ENCODE results near the gene HOXD10. TPM values are rescaled to one million over a fixed set of nuclear protein-coding genes. Genes with fewer than 3 reads are reported as not detected.

The HOXD10 gene
- total and polyA plus RNA-seq, 2 experiments from 2014 or later = not detected

DNA sequence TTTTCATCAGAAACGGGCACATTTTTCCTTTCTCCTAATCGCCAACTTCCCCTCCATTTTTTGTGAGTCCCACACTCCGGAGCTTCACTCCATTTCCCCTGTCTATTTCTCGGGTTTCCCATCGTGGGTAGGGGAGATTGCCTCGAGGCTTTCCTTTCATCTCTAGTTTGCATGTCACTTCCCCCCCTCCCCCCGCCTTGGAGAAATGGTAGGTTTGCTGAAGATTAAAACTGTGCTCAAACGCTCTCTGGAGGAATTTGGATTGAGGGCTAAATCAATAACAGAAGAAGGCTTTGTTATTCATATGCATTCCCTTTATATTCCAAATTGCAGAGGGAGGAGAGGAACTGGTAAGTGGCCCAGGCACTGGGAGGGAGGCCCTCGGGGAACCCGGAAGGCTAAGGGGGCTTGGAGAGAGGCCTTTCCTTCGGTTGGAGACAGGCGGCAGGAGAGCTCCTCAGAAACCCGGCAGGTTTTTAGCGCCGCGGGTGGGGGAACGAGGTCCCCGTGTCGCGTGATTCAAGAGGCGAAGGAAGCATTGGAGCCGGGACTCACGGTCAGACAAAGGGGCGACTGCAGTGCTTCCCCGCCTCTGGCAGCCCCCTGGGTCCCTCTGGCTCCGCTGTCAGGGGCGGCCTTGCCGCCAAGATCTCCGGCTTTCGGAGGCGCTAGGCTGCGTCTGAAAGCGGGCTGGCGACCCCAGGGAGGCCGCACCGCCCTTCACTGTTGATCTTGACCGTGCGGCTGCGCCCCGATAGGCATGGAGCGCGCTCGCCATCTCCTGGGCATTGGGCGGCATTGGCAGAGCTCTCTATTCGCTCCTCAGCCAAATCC, 19.4 kb upstream of the HOXD10 start:
- Histone ChIP-seq H3K4me2 (peak overlapping the region; percentile 94), H3K36me3 (ENCODE audit: insufficient read depth) (no peaks in the 10 kb centered on the region; the same call in 1 of the 2 replicates), H3F3A (replicated peaks; ENCODE audit: low read depth) (peaks cover 26% of the 10 kb centered on the region), H3K4me3 (peak overlapping the region; percentile 46), H3K9me2 (ENCODE audit: insufficient read depth) (no peaks in the 10 kb centered on the region), H3K79me2 (replicated peaks; ENCODE audit: insufficient read depth) (no peaks in the 10 kb centered on the region), H3K4me1 (ENCODE audit: insufficient read depth) (peaks cover 56% of the 10 kb centered on the region), H2AFZ (no peak overlapping the region), H4K20me1 (replicated peaks; ENCODE audit: insufficient read depth) (peaks cover 32% of the 10 kb centered on the region), H3K27ac (ENCODE audit: low read depth) (no peak overlapping the region; the same call in 1 of the 2 replicates), H3K27me3 (ENCODE audit: insufficient read depth) (peaks cover 94% of the 10 kb centered on the region)
- no peaks in the 10 kb centered on the region; the same call in 2 of the 3 replicates for H3K36me3 Mint-ChIP-seq (ENCODE audit: low read depth)
- DNase-seq (ENCODE audit: low spot score) = peak; percentile 96
- H3K9me3 Mint-ChIP-seq = no peaks in the 10 kb centered on the region
- peaks cover 39% of the 10 kb centered on the region for H3K4me1 Mint-ChIP-seq
- peak; percentile 69 for ATAC-seq
- peaks cover 94% of the 10 kb centered on the region for H3K27me3 Mint-ChIP-seq (ENCODE audit: insufficient read depth, low read depth, poor library complexity)
- H3K4me3 Mint-ChIP-seq = peak overlapping the region; percentile 68
- TF ChIP-seq ZNF114 (CRISPR knock-in tag; IDR thresholded peaks at IDR 0.05) (0 out of 2 replicates have a peak, but pooled peaks have one; percentile 8), ZNF331 (CRISPR knock-in tag; IDR thresholded peaks at IDR 0.05; ENCODE audit: low read depth) (no peak), EZH2 (IDR thresholded peaks at IDR 0.05; ENCODE audit: low read depth, unreplicated experiment) (no peak), CREB1 (CRISPR knock-in tag; IDR thresholded peaks at IDR 0.05; ENCODE audit: low read depth) (no peak; the same call in 1 of the 2 replicates), NANOG (IDR thresholded peaks at IDR 0.05; ENCODE audit: borderline replicate concordance) (peak; percentile 50; the same call in 1 of the 2 replicates), EZH2phosphoT487 (IDR thresholded peaks at IDR 0.05; ENCODE audit: unreplicated experiment) (no peak), JUNB (IDR thresholded peaks at IDR 0.05; ENCODE audit: unreplicated experiment) (no peak), POLR2AphosphoS5 (IDR thresholded peaks at IDR 0.05; ENCODE audit: low read depth) (no peak), STAT1 (IDR thresholded peaks at IDR 0.05; ENCODE audit: unreplicated experiment) (no peak)
- TF ChIP-seq, protein P1, sequence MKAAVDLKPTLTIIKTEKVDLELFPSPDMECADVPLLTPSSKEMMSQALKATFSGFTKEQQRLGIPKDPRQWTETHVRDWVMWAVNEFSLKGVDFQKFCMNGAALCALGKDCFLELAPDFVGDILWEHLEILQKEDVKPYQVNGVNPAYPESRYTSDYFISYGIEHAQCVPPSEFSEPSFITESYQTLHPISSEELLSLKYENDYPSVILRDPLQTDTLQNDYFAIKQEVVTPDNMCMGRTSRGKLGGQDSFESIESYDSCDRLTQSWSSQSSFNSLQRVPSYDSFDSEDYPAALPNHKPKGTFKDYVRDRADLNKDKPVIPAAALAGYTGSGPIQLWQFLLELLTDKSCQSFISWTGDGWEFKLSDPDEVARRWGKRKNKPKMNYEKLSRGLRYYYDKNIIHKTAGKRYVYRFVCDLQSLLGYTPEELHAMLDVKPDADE (IDR thresholded peaks at IDR 0.05) = no peak
- TF ChIP-seq, protein P2, sequence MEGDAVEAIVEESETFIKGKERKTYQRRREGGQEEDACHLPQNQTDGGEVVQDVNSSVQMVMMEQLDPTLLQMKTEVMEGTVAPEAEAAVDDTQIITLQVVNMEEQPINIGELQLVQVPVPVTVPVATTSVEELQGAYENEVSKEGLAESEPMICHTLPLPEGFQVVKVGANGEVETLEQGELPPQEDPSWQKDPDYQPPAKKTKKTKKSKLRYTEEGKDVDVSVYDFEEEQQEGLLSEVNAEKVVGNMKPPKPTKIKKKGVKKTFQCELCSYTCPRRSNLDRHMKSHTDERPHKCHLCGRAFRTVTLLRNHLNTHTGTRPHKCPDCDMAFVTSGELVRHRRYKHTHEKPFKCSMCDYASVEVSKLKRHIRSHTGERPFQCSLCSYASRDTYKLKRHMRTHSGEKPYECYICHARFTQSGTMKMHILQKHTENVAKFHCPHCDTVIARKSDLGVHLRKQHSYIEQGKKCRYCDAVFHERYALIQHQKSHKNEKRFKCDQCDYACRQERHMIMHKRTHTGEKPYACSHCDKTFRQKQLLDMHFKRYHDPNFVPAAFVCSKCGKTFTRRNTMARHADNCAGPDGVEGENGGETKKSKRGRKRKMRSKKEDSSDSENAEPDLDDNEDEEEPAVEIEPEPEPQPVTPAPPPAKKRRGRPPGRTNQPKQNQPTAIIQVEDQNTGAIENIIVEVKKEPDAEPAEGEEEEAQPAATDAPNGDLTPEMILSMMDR (conservative IDR thresholded peaks at IDR 0.05; ENCODE audit: low read depth in 2 of 2) = peak; percentile 74 to 93
- TF ChIP-seq, protein P3, sequence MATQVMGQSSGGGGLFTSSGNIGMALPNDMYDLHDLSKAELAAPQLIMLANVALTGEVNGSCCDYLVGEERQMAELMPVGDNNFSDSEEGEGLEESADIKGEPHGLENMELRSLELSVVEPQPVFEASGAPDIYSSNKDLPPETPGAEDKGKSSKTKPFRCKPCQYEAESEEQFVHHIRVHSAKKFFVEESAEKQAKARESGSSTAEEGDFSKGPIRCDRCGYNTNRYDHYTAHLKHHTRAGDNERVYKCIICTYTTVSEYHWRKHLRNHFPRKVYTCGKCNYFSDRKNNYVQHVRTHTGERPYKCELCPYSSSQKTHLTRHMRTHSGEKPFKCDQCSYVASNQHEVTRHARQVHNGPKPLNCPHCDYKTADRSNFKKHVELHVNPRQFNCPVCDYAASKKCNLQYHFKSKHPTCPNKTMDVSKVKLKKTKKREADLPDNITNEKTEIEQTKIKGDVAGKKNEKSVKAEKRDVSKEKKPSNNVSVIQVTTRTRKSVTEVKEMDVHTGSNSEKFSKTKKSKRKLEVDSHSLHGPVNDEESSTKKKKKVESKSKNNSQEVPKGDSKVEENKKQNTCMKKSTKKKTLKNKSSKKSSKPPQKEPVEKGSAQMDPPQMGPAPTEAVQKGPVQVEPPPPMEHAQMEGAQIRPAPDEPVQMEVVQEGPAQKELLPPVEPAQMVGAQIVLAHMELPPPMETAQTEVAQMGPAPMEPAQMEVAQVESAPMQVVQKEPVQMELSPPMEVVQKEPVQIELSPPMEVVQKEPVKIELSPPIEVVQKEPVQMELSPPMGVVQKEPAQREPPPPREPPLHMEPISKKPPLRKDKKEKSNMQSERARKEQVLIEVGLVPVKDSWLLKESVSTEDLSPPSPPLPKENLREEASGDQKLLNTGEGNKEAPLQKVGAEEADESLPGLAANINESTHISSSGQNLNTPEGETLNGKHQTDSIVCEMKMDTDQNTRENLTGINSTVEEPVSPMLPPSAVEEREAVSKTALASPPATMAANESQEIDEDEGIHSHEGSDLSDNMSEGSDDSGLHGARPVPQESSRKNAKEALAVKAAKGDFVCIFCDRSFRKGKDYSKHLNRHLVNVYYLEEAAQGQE (IDR thresholded peaks at IDR 0.05; ENCODE audit: unreplicated experiment) = no peak
- TF ChIP-seq, protein P4, sequence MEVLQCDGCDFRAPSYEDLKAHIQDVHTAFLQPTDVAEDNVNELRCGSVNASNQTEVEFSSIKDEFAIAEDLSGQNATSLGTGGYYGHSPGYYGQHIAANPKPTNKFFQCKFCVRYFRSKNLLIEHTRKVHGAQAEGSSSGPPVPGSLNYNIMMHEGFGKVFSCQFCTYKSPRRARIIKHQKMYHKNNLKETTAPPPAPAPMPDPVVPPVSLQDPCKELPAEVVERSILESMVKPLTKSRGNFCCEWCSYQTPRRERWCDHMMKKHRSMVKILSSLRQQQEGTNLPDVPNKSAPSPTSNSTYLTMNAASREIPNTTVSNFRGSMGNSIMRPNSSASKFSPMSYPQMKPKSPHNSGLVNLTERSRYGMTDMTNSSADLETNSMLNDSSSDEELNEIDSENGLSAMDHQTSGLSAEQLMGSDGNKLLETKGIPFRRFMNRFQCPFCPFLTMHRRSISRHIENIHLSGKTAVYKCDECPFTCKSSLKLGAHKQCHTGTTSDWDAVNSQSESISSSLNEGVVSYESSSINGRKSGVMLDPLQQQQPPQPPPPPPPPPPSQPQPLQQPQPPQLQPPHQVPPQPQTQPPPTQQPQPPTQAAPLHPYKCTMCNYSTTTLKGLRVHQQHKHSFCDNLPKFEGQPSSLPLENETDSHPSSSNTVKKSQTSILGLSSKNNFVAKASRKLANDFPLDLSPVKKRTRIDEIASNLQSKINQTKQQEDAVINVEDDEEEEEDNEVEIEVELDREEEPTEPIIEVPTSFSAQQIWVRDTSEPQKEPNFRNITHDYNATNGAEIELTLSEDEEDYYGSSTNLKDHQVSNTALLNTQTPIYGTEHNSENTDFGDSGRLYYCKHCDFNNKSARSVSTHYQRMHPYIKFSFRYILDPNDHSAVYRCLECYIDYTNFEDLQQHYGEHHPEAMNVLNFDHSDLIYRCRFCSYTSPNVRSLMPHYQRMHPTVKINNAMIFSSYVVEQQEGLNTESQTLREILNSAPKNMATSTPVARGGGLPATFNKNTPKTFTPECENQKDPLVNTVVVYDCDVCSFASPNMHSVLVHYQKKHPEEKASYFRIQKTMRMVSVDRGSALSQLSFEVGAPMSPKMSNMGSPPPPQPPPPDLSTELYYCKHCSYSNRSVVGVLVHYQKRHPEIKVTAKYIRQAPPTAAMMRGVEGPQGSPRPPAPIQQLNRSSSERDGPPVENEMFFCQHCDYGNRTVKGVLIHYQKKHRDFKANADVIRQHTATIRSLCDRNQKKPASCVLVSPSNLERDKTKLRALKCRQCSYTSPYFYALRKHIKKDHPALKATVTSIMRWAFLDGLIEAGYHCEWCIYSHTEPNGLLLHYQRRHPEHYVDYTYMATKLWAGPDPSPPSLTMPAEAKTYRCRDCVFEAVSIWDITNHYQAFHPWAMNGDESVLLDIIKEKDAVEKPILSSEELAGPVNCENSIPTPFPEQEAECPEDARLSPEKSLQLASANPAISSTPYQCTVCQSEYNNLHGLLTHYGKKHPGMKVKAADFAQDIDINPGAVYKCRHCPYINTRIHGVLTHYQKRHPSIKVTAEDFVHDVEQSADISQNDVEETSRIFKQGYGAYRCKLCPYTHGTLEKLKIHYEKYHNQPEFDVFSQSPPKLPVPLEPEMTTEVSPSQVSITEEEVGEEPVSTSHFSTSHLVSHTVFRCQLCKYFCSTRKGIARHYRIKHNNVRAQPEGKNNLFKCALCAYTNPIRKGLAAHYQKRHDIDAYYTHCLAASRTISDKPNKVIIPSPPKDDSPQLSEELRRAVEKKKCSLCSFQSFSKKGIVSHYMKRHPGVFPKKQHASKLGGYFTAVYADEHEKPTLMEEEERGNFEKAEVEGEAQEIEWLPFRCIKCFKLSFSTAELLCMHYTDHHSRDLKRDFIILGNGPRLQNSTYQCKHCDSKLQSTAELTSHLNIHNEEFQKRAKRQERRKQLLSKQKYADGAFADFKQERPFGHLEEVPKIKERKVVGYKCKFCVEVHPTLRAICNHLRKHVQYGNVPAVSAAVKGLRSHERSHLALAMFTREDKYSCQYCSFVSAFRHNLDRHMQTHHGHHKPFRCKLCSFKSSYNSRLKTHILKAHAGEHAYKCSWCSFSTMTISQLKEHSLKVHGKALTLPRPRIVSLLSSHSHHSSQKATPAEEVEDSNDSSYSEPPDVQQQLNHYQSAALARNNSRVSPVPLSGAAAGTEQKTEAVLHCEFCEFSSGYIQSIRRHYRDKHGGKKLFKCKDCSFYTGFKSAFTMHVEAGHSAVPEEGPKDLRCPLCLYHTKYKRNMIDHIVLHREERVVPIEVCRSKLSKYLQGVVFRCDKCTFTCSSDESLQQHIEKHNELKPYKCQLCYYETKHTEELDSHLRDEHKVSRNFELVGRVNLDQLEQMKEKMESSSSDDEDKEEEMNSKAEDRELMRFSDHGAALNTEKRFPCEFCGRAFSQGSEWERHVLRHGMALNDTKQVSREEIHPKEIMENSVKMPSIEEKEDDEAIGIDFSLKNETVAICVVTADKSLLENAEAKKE (CRISPR knock-in tag; IDR thresholded peaks at IDR 0.05) = no peak
- H3K27ac Mint-ChIP-seq = no peak overlapping the region

Data from GM23338 (cell line).